Measurements from ENCODE around the gene DUSP5.

The DUSP5 gene

DNA sequence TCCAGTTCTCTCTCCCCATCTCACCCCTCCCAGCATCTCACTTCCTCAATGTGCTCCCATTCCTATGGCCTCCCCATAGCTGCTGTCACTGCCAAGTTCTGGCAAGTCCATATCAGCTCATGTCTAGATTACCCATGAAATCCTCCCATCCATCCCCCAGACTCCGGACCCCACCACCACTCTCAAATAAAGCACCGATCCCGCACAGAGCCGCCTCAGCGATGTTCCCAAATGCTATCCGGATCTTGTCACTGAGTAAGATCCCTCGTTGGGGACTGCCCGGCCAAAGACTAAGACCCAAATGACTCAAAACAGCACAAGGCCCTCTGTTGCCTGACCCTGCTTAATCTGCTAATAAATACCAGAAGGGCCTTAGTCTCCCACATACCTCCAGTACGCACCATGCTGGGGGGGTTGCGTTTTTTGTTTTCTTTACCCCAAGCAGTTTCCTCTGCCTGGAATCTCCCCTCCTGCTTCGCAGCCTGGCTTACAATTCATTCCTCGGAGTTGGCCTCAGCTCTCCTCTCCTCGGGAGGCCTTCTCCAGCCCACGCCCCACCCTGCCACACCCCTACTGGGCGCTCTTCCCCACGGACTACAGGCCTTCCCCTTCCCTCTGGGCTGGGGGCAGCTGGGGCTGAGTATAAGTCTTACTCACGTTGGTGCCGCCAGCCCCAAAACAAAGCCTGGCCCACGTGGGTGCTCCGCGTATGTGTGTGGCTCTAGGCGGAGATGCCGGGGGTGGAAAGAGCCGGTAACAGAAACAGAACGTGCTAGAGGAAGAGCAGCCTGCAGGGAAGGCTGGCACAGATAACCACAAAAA is 1.8 kb upstream of the DUSP5 start:
- TF ChIP-seq SIN3A (IDR thresholded peaks at IDR 0.05; ENCODE audit: borderline replicate concordance, insufficient read depth, low read length) (no peak), FOXP2 (optimal IDR thresholded peaks at IDR 0.05; ENCODE audit: borderline replicate concordance, extremely low read depth, extremely low read length, insufficient read depth) (no peak), TAF1 (IDR thresholded peaks at IDR 0.05; ENCODE audit: borderline replicate concordance, insufficient read depth, low read length) (no peak), POLR2AphosphoS5 (IDR thresholded peaks at IDR 0.05; ENCODE audit: low read depth, low read length) (no peak)
- TF ChIP-seq, protein P1, sequence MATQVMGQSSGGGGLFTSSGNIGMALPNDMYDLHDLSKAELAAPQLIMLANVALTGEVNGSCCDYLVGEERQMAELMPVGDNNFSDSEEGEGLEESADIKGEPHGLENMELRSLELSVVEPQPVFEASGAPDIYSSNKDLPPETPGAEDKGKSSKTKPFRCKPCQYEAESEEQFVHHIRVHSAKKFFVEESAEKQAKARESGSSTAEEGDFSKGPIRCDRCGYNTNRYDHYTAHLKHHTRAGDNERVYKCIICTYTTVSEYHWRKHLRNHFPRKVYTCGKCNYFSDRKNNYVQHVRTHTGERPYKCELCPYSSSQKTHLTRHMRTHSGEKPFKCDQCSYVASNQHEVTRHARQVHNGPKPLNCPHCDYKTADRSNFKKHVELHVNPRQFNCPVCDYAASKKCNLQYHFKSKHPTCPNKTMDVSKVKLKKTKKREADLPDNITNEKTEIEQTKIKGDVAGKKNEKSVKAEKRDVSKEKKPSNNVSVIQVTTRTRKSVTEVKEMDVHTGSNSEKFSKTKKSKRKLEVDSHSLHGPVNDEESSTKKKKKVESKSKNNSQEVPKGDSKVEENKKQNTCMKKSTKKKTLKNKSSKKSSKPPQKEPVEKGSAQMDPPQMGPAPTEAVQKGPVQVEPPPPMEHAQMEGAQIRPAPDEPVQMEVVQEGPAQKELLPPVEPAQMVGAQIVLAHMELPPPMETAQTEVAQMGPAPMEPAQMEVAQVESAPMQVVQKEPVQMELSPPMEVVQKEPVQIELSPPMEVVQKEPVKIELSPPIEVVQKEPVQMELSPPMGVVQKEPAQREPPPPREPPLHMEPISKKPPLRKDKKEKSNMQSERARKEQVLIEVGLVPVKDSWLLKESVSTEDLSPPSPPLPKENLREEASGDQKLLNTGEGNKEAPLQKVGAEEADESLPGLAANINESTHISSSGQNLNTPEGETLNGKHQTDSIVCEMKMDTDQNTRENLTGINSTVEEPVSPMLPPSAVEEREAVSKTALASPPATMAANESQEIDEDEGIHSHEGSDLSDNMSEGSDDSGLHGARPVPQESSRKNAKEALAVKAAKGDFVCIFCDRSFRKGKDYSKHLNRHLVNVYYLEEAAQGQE (IDR thresholded peaks at IDR 0.05; ENCODE audit: insufficient read depth in 1 of 2, low read depth in 2 of 2, low read length in 2 of 2) = no peak

DNA sequence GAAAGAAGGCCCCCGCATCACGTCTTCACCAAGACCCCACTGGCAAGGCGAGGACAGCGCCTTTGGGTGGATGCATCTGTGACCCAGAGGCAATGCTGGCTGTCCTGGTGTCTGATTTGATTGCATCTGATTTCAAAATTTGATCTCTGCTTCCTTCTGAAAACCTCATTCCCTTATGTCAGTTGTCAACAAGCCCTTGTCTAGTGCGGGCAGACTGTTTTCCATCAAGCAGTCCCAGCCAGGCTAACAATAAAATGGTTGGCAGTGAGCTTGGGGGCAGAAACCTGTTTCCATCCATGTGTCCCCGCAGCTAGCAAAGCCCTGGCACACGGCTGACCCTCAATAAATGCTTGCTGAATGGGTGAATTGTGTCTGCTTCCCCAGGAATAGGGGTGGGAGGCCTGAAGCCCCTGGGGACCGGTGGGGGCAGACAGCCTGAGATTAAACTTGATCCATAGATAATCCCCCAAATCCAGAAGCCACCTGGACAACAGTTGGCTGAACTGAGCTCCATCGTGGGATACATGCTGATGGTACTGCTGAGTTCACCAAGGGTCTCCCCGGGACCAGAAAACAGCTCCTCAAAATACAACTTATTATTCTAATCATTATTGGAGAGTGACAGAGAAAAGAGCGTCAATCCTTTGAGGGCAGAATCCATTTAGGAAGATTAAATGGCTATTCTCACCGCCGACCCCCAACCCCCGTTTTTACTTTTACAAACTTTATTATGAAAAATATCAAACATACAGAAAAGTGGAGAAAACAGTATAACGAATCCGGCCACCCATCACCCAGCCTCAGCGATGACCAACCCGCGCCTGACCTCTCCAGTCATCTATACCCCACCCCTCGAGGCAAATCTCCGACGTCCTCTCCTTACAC is 912 bp upstream of the DUSP5 start:
- TF ChIP-seq POLR2AphosphoS5 (IDR thresholded peaks at IDR 0.05; ENCODE audit: low read depth, low read length) (no peak), FOXP2 (optimal IDR thresholded peaks at IDR 0.05; ENCODE audit: borderline replicate concordance, extremely low read depth, extremely low read length, insufficient read depth) (no peak), SIN3A (IDR thresholded peaks at IDR 0.05; ENCODE audit: borderline replicate concordance, insufficient read depth, low read length) (no peak), TAF1 (IDR thresholded peaks at IDR 0.05; ENCODE audit: borderline replicate concordance, insufficient read depth, low read length) (no peak)
- TF ChIP-seq, protein P1 (IDR thresholded peaks at IDR 0.05; ENCODE audit: insufficient read depth in 1 of 2, low read depth in 2 of 2, low read length in 2 of 2) = no peak

DNA sequence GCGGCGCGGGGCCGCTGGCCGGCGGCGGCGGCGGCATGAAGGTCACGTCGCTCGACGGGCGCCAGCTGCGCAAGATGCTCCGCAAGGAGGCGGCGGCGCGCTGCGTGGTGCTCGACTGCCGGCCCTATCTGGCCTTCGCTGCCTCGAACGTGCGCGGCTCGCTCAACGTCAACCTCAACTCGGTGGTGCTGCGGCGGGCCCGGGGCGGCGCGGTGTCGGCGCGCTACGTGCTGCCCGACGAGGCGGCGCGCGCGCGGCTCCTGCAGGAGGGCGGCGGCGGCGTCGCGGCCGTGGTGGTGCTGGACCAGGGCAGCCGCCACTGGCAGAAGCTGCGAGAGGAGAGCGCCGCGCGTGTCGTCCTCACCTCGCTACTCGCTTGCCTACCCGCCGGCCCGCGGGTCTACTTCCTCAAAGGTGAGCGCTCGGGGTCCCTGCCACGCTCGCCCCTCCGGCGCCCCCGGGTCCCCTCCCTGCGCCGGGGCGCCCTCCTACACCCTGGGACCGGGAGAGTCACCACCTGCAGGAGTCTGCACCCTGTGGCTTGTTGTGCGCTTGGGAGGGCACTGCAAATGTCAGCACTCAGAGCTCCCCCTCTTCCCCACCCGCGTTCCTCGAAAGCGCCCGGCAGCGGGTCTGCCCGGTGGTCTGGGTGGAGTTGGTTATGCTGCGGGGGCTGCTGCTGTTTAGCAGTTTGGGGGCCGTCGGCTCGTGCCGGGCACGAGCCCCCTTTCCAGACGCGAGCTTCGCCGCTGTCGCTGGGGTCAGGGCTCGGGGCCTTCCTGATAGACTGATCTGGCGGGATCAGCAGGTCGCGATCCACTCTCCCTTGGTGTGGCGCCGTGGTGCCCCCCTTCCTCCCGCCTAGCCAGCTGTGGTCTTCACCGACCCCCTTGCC is 627 bp downstream of the DUSP5 start:
- TF ChIP-seq FOXP2 (optimal IDR thresholded peaks at IDR 0.05; ENCODE audit: borderline replicate concordance, extremely low read depth, extremely low read length, insufficient read depth) = peak; percentile 19
- TF ChIP-seq POLR2AphosphoS5 (IDR thresholded peaks at IDR 0.05; ENCODE audit: low read depth, low read length) = no peak
- no peak for TF ChIP-seq SIN3A (IDR thresholded peaks at IDR 0.05; ENCODE audit: borderline replicate concordance, insufficient read depth, low read length)
- no peak for TF ChIP-seq TAF1 (IDR thresholded peaks at IDR 0.05; ENCODE audit: borderline replicate concordance, insufficient read depth, low read length)
- TF ChIP-seq, protein P1 (IDR thresholded peaks at IDR 0.05; ENCODE audit: insufficient read depth in 1 of 2, low read depth in 2 of 2, low read length in 2 of 2) = no peak

DNA sequence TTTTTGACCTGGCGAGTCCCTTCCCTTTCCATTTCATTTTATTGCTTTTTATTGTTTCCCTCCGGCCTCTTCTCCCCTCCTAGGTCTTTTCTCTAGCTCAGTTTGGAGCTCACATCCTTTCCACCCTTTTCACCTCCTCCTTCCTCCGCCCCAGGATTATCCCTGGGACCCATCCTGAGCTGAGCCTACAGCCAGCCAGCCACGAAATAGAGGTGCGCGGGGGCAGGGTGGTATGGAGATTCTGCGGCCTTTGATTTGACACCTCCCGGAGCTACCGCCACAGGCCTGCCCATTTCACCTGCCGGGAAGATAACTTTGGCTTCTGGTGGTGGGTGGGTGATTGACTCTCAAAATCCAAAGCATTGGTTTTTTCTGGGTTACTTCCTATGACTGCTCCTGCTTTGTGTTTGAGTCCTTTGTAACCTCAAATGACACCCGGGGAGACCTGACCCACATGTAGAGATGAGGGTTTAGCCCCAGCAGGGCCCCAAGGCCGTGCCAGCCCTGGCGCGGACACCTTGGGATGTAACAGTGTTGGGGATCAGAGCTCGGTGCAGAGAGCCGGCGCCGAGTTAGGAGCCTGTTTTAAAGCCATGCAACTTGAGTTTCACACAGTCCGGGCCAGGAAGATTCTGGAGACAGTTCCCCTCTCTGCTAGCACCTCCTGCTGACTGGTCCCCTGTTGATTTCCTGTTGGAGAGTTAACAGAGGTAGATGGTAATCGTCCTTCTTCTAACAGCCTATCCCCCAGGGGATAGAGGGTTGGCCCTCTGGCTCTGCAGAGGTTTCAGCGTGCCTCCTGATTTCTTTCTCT is 1.5 kb downstream of the DUSP5 start:
- TF ChIP-seq FOXP2 (optimal IDR thresholded peaks at IDR 0.05; ENCODE audit: borderline replicate concordance, extremely low read depth, extremely low read length, insufficient read depth) (no peak), TAF1 (IDR thresholded peaks at IDR 0.05; ENCODE audit: borderline replicate concordance, insufficient read depth, low read length) (no peak), POLR2AphosphoS5 (IDR thresholded peaks at IDR 0.05; ENCODE audit: low read depth, low read length) (no peak), SIN3A (IDR thresholded peaks at IDR 0.05; ENCODE audit: borderline replicate concordance, insufficient read depth, low read length) (no peak)
- TF ChIP-seq, protein P1 (IDR thresholded peaks at IDR 0.05; ENCODE audit: insufficient read depth in 1 of 2, low read depth in 2 of 2, low read length in 2 of 2) = no peak
